ENCODE measurements around the gene AUTS2.

Gene AUTS2

DNA sequence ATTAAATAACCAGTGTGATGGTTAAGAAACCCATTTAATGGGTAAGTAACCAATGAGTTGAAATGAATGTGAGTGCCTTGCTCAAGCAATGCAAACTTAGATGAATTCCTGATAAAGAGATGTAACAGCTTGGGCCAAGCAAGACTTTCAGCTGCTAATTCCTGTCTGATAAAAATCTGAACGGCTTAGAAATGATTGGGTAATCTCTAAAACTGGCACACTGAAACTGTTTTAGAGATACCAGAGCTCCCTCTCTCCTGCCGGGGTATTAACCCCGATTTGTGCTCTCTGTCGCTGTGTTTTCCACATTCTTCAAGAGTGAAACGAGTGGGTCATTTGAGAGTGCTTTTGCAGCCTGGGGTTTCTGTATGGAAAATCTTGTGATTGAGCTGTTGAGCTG is 998.8 kb downstream of the AUTS2 start:
- no peak overlapping the region for H3K4me3 ChIP-seq (replicated peaks; ENCODE audit: low read depth, low read length)
- DNase-seq (ENCODE audit: extremely low read depth, low read depth), result no peak
- TF ChIP-seq, protein P1, sequence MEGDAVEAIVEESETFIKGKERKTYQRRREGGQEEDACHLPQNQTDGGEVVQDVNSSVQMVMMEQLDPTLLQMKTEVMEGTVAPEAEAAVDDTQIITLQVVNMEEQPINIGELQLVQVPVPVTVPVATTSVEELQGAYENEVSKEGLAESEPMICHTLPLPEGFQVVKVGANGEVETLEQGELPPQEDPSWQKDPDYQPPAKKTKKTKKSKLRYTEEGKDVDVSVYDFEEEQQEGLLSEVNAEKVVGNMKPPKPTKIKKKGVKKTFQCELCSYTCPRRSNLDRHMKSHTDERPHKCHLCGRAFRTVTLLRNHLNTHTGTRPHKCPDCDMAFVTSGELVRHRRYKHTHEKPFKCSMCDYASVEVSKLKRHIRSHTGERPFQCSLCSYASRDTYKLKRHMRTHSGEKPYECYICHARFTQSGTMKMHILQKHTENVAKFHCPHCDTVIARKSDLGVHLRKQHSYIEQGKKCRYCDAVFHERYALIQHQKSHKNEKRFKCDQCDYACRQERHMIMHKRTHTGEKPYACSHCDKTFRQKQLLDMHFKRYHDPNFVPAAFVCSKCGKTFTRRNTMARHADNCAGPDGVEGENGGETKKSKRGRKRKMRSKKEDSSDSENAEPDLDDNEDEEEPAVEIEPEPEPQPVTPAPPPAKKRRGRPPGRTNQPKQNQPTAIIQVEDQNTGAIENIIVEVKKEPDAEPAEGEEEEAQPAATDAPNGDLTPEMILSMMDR (IDR thresholded peaks at IDR 0.05; ENCODE audit: low read depth, low read length, missing control alignments), result no peak

DNA sequence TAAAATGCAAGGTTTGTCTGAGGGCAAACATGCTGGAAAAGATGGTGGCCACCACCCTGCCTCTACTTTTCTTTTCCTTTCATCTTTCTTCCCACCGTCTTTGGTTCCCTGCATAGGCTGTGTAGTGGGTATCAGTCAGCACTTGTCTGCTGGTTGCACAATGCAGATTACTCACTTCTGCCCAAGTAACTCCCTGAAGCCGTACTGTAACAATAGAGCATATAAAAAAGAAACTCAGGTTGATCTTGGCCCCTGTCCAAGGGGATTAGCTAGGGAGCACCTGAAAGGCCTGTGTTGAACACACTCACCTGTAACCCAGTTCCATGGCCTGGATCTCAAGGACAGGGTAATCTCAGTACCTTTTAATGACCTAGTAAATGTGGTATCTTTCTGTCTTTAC is 1000.7 kb downstream of the AUTS2 start:
- no peak for DNase-seq (ENCODE audit: extremely low read depth, low read depth)
- TF ChIP-seq, protein P1 (IDR thresholded peaks at IDR 0.05; ENCODE audit: low read depth, low read length, missing control alignments), result no peak
- no peak overlapping the region for H3K4me3 ChIP-seq (replicated peaks; ENCODE audit: low read depth, low read length)

DNA sequence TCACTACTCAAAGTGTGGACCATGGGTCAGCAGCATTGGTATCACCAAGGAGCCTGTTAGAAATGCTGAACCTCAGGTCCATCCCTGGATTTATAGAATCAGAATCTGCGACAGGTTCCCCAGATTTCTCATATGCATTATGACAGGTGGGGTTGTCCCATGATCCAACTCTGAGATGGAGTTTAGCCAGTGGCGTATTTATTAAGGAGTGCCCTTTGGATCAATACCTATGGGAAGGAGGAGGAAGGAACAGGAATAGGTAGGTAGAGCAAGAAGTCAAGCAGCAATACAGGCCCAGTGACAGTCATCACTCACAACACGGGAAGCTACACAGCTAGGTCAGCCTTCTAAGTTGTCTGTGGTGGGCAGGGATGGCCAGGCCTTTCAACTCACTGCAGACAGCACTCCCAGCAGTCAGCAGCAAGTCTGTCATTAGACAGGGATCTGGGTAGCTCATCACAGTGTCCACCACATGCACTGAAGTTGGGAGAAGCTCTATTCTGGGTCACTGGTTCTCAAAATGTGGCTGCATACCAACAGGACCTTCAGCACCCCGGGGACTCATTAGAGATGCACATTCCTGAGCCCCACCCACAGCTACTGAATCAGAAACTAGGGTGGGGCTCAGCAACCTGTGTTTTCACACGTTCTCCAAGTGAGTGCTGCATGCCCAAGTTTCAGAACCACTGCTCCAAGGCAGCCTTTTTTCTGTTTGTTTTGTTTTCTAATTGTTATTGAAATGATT is 1001.3 kb downstream of the AUTS2 start:
- TF ChIP-seq, protein P1 (IDR thresholded peaks at IDR 0.05; ENCODE audit: low read depth, low read length, missing control alignments), result no peak
- DNase-seq (ENCODE audit: extremely low read depth, low read depth), result no peak
- H3K4me3 ChIP-seq (replicated peaks; ENCODE audit: low read depth, low read length), result no peak overlapping the region

DNA sequence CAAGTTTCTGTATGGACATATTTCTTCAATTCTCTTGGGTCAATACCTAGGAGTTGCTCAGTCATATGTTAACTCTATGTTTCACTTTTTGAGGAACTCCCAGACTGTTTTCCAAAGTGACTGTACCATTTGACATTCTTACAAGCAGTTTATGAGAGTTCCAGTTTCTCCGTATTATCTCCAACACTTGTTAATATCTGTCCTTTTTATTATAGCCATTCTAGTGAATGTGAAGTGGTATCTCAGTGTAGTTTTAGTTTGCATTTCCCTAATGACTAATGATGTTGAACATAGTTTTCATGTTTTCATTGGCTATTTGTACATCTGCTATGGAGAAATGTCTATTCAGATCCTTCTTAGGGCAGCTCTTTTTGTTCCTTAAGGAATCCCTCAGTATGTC is 1002.7 kb downstream of the AUTS2 start:
- TF ChIP-seq, protein P1 (IDR thresholded peaks at IDR 0.05; ENCODE audit: low read depth, low read length, missing control alignments), result no peak

DNA sequence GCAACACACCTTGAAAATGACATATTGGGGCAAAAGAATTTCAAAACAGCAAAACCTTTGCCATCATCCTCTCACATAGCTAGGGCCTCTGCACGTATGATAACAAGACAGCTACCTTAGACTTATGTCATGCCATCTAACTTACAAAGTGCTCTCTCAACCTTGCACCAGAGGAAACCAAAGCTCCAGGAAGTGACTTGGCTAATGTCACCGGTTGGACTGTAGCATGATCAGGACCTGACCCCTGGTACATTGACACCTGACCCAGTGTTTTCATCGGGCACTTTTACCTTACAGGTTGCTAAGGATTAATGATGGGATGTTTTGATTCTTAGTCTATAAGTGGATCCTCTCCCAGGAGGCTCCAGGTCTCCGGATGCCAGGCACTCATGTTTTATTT is 1003.8 kb downstream of the AUTS2 start:
- H3K4me3 ChIP-seq (replicated peaks; ENCODE audit: low read depth, low read length), result no peak overlapping the region
- TF ChIP-seq, protein P1 (IDR thresholded peaks at IDR 0.05; ENCODE audit: low read depth, low read length, missing control alignments), result no peak
- no peak for DNase-seq (ENCODE audit: extremely low read depth, low read depth)

More for the DNA sequence above, 1002.7 kb downstream of the AUTS2 start:
- H3K4me3 ChIP-seq (replicated peaks; ENCODE audit: low read depth, low read length), result no peak overlapping the region
- DNase-seq (ENCODE audit: extremely low read depth, low read depth), result no peak

DNA sequence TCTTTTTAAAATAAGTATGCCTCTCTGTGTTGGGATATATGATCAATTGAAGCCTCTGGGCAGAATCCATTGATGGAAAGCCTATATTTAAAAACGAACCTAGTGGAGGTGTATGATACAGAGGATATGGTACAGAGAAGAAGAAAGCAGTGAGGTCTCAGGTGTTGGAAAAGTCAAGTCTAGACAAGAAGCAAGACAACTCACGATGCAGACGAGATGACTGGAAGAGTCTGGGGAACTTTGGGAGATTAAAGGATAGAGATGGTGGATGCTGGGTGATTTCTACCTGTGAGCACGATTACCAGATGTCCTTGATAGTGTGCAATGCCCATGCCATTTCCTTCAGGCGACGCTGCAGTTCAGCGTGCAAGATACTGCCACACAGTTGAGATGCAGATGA is 1009.0 kb downstream of the AUTS2 start:
- H3K4me3 ChIP-seq (replicated peaks; ENCODE audit: low read depth, low read length), result no peak overlapping the region
- TF ChIP-seq, protein P1 (IDR thresholded peaks at IDR 0.05; ENCODE audit: low read depth, low read length, missing control alignments), result no peak
- no peak for DNase-seq (ENCODE audit: extremely low read depth, low read depth)

DNA sequence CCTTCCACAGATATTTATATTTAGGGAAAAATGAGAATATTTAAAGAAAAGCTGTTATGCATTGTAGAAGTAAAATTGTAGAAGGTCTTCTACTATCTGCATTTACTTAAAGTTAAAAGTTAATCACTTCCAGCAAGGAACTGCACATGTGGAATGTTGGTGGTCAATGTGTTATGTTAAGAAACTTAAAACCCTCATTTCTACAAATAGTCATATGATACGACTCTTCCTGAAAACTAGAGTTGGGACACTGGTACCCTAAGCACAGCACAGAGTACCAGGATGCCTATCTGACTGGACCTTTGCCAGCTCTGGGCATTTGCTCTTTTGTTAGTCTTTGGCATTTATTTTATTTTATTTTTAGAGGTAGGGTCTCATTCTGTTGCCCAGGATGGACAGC is 1009.5 kb downstream of the AUTS2 start:
- TF ChIP-seq, protein P1 (IDR thresholded peaks at IDR 0.05; ENCODE audit: low read depth, low read length, missing control alignments), result no peak
- H3K4me3 ChIP-seq (replicated peaks; ENCODE audit: low read depth, low read length), result no peak overlapping the region

More for the DNA sequence above, 1009.5 kb downstream of the AUTS2 start:
- DNase-seq (ENCODE audit: extremely low read depth, low read depth), result no peak

Measured in HFF-Myc (cell line).